ENCODE results near the gene KCNH1. TPM values are rescaled to one million over a fixed set of nuclear protein-coding genes. Genes with fewer than 3 reads are reported as not detected.

The KCNH1 gene
- polyA plus RNA-seq, 1 of the 3 experiments (the other 2 are of a cell fraction) = 0.08 TPM

DNA sequence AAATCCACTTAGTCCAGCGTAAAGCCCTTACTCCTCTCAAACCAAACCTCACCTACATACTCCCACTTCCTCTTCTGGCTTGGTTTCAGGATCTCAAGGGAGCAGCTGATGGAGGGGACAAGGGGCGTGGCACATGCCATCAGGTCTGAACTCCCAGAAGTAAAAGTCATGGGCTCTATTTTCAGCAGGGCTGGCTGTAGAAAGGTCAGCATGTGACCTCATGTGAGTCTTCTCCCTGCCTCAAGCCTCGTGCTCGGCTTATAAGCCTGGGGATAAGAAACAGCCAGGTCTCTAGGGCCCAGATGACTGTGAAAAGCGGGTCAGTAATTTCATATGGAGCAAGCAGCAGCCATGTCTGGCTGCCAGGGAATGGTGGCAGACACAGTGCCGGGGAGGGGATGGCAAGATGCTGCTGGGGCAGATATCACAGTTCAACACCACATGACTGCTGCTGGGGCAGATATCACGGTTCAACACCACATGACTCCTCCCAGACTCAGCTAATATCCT, 227.9 kb downstream of the KCNH1 start:
- Histone ChIP-seq H3K27ac (ENCODE audit: low read depth in 2 of 2, low read length in 1 of 2) (no peak overlapping the region), H3K27me3 (ENCODE audit: insufficient read depth) (no peaks in the 10 kb centered on the region), H3K79me2 (ENCODE audit: insufficient read depth) (no peaks in the 10 kb centered on the region), H4K20me1 (ENCODE audit: insufficient read depth) (no peaks in the 10 kb centered on the region), H3K4me1 (ENCODE audit: control insufficient read depth in 1 of 2, insufficient read depth in 2 of 2, low read depth in 1 of 2, low read length in 1 of 2) (peaks cover 0 to 20% of the 10 kb centered on the region in 2 experiments; a peak in 1 of 4 replicates), H3K36me3 (replicated peaks in 1 of 2; ENCODE audit: control insufficient read depth in 1 of 2, insufficient read depth in 2 of 2, low read length in 1 of 2) (no peaks in the 10 kb centered on the region), H3K4me3 (ENCODE audit: low read depth in 2 of 2, low read length in 1 of 2) (no peak overlapping the region), H3K9me3 (no peaks in the 10 kb centered on the region), H3K9ac (no peak overlapping the region), H3K4me2 (no peak overlapping the region), H3K9me2 (no peaks in the 10 kb centered on the region), H3F3A (replicated peaks; ENCODE audit: insufficient read depth) (no peaks in the 10 kb centered on the region), H2AFZ (ENCODE audit: low read depth) (no peak overlapping the region)
- no peak for DNase-seq
- 34% methylated on average over 6 of the region's 7 CpGs for WGBS (ENCODE audit: low lambda C conversion rate)
- ChIA-PET POLR2A (no interaction called here), CTCF (no interaction called here)
- TF ChIP-seq GABPA (IDR thresholded peaks at IDR 0.05; ENCODE audit: low read depth) = no peak
- TF ChIP-seq, protein P1, sequence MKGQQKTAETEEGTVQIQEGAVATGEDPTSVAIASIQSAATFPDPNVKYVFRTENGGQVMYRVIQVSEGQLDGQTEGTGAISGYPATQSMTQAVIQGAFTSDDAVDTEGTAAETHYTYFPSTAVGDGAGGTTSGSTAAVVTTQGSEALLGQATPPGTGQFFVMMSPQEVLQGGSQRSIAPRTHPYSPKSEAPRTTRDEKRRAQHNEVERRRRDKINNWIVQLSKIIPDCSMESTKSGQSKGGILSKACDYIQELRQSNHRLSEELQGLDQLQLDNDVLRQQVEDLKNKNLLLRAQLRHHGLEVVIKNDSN (IDR thresholded peaks at IDR 0.05; ENCODE audit: borderline replicate concordance, low read depth) = no peak
- TF ChIP-seq SIN3A (IDR thresholded peaks at IDR 0.05; ENCODE audit: borderline replicate concordance, low read depth, low read length) = no peak
- TF ChIP-seq, protein P2, sequence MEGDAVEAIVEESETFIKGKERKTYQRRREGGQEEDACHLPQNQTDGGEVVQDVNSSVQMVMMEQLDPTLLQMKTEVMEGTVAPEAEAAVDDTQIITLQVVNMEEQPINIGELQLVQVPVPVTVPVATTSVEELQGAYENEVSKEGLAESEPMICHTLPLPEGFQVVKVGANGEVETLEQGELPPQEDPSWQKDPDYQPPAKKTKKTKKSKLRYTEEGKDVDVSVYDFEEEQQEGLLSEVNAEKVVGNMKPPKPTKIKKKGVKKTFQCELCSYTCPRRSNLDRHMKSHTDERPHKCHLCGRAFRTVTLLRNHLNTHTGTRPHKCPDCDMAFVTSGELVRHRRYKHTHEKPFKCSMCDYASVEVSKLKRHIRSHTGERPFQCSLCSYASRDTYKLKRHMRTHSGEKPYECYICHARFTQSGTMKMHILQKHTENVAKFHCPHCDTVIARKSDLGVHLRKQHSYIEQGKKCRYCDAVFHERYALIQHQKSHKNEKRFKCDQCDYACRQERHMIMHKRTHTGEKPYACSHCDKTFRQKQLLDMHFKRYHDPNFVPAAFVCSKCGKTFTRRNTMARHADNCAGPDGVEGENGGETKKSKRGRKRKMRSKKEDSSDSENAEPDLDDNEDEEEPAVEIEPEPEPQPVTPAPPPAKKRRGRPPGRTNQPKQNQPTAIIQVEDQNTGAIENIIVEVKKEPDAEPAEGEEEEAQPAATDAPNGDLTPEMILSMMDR (IDR thresholded peaks at IDR 0.05) = no peak
- TF ChIP-seq, protein P3, sequence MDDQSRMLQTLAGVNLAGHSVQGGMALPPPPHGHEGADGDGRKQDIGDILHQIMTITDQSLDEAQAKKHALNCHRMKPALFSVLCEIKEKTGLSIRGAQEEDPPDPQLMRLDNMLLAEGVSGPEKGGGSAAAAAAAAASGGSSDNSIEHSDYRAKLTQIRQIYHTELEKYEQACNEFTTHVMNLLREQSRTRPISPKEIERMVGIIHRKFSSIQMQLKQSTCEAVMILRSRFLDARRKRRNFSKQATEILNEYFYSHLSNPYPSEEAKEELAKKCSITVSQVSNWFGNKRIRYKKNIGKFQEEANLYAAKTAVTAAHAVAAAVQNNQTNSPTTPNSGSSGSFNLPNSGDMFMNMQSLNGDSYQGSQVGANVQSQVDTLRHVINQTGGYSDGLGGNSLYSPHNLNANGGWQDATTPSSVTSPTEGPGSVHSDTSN (IDR thresholded peaks at IDR 0.05) = no peak
- no peak for TF ChIP-seq EZH2phosphoT487 (IDR thresholded peaks at IDR 0.05; ENCODE audit: borderline replicate concordance, low read depth)
- no peak for TF ChIP-seq ELF1 (IDR thresholded peaks at IDR 0.05)
- no peak for TF ChIP-seq MXI1 (IDR thresholded peaks at IDR 0.05; ENCODE audit: low read depth, low read length)
- TF ChIP-seq FOXM1 (IDR thresholded peaks at IDR 0.05; ENCODE audit: low read depth) = no peak

DNA sequence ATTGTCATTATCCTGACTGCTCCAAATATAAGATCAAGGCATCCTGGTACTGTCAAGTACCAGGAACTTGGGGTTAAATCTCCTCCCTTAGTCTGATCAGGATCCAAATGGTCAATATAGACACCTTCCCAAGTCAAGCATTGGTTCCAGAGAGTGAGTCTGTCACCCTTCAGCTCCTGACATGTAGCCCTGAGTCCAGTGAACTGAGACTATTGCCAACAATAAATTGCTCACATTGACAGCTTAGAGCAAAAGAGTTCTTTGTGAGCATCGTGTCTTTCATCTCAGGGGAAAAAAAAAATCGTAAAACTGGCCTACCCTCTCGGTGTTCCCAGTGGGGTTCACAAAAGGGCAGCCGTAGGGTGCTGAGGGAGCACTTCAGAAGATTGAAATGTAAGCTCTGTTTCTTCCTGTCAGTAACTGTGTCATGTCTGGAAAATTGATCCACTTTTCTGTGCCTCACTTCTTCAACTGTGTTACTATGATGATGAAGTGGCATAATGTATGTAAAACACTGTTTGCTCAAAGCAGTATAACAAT, 228.5 kb downstream of the KCNH1 start:
- POLR2A ChIA-PET = no interaction called here
- H3K36me3 ChIP-seq (replicated peaks in 1 of 2; ENCODE audit: control insufficient read depth in 1 of 2, insufficient read depth in 2 of 2, low read length in 1 of 2) = no peaks in the 10 kb centered on the region
- H3K9ac ChIP-seq = no peak overlapping the region
- H3K9me3 ChIP-seq = no peaks in the 10 kb centered on the region
- DNase-seq = no peak
- H4K20me1 ChIP-seq (ENCODE audit: insufficient read depth) = no peaks in the 10 kb centered on the region
- no peaks in the 10 kb centered on the region for H3K79me2 ChIP-seq (ENCODE audit: insufficient read depth)
- 33% methylated on average over 4 of the region's 4 CpGs for WGBS (ENCODE audit: low lambda C conversion rate)
- no peak overlapping the region for H2AFZ ChIP-seq (ENCODE audit: low read depth)
- H3K4me2 ChIP-seq = no peak overlapping the region
- TF ChIP-seq YY1 (IDR thresholded peaks at IDR 0.05; ENCODE audit: low read depth) = no peak
- TF ChIP-seq, protein P1 (IDR thresholded peaks at IDR 0.05; ENCODE audit: borderline replicate concordance, low read depth) = no peak
- TF ChIP-seq JUND (IDR thresholded peaks at IDR 0.05) = no peak
- TF ChIP-seq TCF12 (IDR thresholded peaks at IDR 0.05) = no peak
- no peak for TF ChIP-seq GABPA (IDR thresholded peaks at IDR 0.05; ENCODE audit: low read depth)
- no peak for TF ChIP-seq MXI1 (IDR thresholded peaks at IDR 0.05; ENCODE audit: low read depth, low read length)
- TF ChIP-seq, protein P4, sequence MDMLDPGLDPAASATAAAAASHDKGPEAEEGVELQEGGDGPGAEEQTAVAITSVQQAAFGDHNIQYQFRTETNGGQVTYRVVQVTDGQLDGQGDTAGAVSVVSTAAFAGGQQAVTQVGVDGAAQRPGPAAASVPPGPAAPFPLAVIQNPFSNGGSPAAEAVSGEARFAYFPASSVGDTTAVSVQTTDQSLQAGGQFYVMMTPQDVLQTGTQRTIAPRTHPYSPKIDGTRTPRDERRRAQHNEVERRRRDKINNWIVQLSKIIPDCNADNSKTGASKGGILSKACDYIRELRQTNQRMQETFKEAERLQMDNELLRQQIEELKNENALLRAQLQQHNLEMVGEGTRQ (IDR thresholded peaks at IDR 0.05; ENCODE audit: borderline replicate concordance, low read depth, low read length) = no peak
- TF ChIP-seq RFX5 (IDR thresholded peaks at IDR 0.05; ENCODE audit: low read length) = no peak
- no peak for TF ChIP-seq SMC3 (IDR thresholded peaks at IDR 0.05; ENCODE audit: low read depth, low read length)
- no peak for TF ChIP-seq FOXM1 (IDR thresholded peaks at IDR 0.05; ENCODE audit: low read depth)
- H3K27me3 ChIP-seq (ENCODE audit: insufficient read depth) = no peaks in the 10 kb centered on the region
- H3K4me1 ChIP-seq (ENCODE audit: control insufficient read depth in 1 of 2, insufficient read depth in 2 of 2, low read depth in 1 of 2, low read length in 1 of 2) = peaks cover 0 to 20% of the 10 kb centered on the region in 2 experiments; a peak in 1 of 4 replicates
- no peaks in the 10 kb centered on the region for H3F3A ChIP-seq (replicated peaks; ENCODE audit: insufficient read depth)
- CTCF ChIA-PET = no interaction called here
- no peak overlapping the region for H3K4me3 ChIP-seq (ENCODE audit: low read depth in 2 of 2, low read length in 1 of 2)
- H3K9me2 ChIP-seq = no peaks in the 10 kb centered on the region
- H3K27ac ChIP-seq (ENCODE audit: low read depth in 2 of 2, low read length in 1 of 2) = no peak overlapping the region
